ENCODE data around the gene AXIN2. TPM values are rescaled to one million over a fixed set of nuclear protein-coding genes. Genes with fewer than 3 reads are reported as not detected.

Gene AXIN2
- total and polyA plus RNA-seq, 5 experiments from 2014 or later, result 1.8 to 22.2 (median 6.7) TPM

GRCh38 chr17:65593092-65593854 lies 31.8 kb upstream of the AXIN2 start:
- peak overlapping the region in 7 of 10 donors; percentile 0 to 89 (median 65) for H3K27ac Mint-ChIP-seq
- no peaks in the 10 kb centered on the region for H3K36me3 Mint-ChIP-seq
- H3K27me3 Mint-ChIP-seq, result peaks cover 0 to 2% (median 0%) of the 10 kb centered on the region in 5 donors
- POLR2A ChIA-PET, result interaction anchor here (1.6 kb wide), 1 partner anchor 9 kb away, joined by 4 read pairs; no protein-coding TSS in a partner anchor
- DNase-seq (peak in 9 of 10 donors; percentile 22 to 71 (median 54)), ATAC-seq (peak; percentile 86 to 87)
- H3K4me1 Mint-ChIP-seq, result peaks cover 27 to 47% (median 35%) of the 10 kb centered on the region in 4 donors
- peak overlapping the region; percentile 77 to 93 (median 84) for H3K4me3 Mint-ChIP-seq
- no peaks in the 10 kb centered on the region for H3K9me3 Mint-ChIP-seq

GRCh38 chr17:65592125-65592965 lies 30.9 kb upstream of the AXIN2 start:
- no peaks in the 10 kb centered on the region for H3K36me3 Mint-ChIP-seq
- peaks cover 0 to 2% (median 0%) of the 10 kb centered on the region in 5 donors for H3K27me3 Mint-ChIP-seq
- peak overlapping the region in 9 of 10 donors; percentile 77 to 93 (median 85) for H3K4me3 Mint-ChIP-seq
- H3K9me3 Mint-ChIP-seq, result no peaks in the 10 kb centered on the region
- POLR2A ChIA-PET, result interaction anchor here (1.6 kb wide), 1 partner anchor 8 kb away, joined by 4 read pairs; no protein-coding TSS in a partner anchor
- ATAC-seq, result no peak
- H3K27ac Mint-ChIP-seq, result peak overlapping the region in 4 of 10 donors; percentile 20 to 81 (median 66)
- no peak for DNase-seq
- peaks cover 30 to 56% (median 42%) of the 10 kb centered on the region in 4 donors for H3K4me1 Mint-ChIP-seq

GRCh38 chr17:65589321-65589720 lies 27.9 kb upstream of the AXIN2 start:
- H3K27ac Mint-ChIP-seq, result peak overlapping the region in 3 of 10 donors; percentile 12 to 52 (median 38)
- H3K4me1 Mint-ChIP-seq, result peaks cover 41 to 63% (median 47%) of the 10 kb centered on the region in 4 donors
- no peak overlapping the region for H3K4me3 Mint-ChIP-seq
- H3K27me3 Mint-ChIP-seq, result peaks cover 0 to 2% (median 0%) of the 10 kb centered on the region in 5 donors
- ATAC-seq (no peak), DNase-seq (no peak)
- POLR2A ChIA-PET, result interaction anchor here (0.5 kb wide), 1 partner anchor 993 kb away, joined by 5 read pairs; no protein-coding TSS in a partner anchor
- H3K9me3 Mint-ChIP-seq, result no peaks in the 10 kb centered on the region
- H3K36me3 Mint-ChIP-seq, result no peaks in the 10 kb centered on the region

GRCh38 chr17:65588181-65588808 lies 26.8 kb upstream of the AXIN2 start:
- H3K27ac Mint-ChIP-seq, result no peak overlapping the region
- H3K36me3 Mint-ChIP-seq, result no peaks in the 10 kb centered on the region
- peaks cover 36 to 61% (median 43%) of the 10 kb centered on the region in 4 donors for H3K4me1 Mint-ChIP-seq
- H3K9me3 Mint-ChIP-seq, result no peaks in the 10 kb centered on the region
- no peaks in the 10 kb centered on the region for H3K27me3 Mint-ChIP-seq
- POLR2A ChIA-PET, result interaction anchor here (1.4 kb wide), 1 partner anchor 29 kb away, joined by 4 read pairs; no protein-coding TSS in a partner anchor
- H3K4me3 Mint-ChIP-seq, result peak overlapping the region in 1 of 10 donors; percentile 20
- peak in 1 of 10 donors; percentile 40 for DNase-seq
- no peak for ATAC-seq

GRCh38 chr17:65587534-65588180 lies 26.2 kb upstream of the AXIN2 start:
- ATAC-seq, result no peak
- Mint-ChIP-seq H3K4me3 (peak overlapping the region in 3 of 10 donors; percentile 5 to 43 (median 31)), H3K27ac (no peak overlapping the region), H3K36me3 (no peaks in the 10 kb centered on the region), H3K4me1 (peaks cover 30 to 55% (median 37%) of the 10 kb centered on the region in 4 donors), H3K9me3 (no peaks in the 10 kb centered on the region), H3K27me3 (no peaks in the 10 kb centered on the region)
- POLR2A ChIA-PET, result interaction anchor here (1.4 kb wide), 1 partner anchor 29 kb away, joined by 4 read pairs; no protein-coding TSS in a partner anchor
- peak in 1 of 10 donors; percentile 7 for DNase-seq

- H3K4me1 Mint-ChIP-seq, result peaks cover 29 to 52% (median 35%) of the 10 kb centered on the region in 4 donors
- H3K27ac Mint-ChIP-seq, result peak overlapping the region in 5 of 10 donors; percentile 17 to 75 (median 56)
These were observed 25.5 kb upstream of the AXIN2 start for GRCh38 chr17:65586899-65587298.

GRCh38 chr17:65584604-65585521 lies 23.4 kb upstream of the AXIN2 start:
- Mint-ChIP-seq H3K9me3 (no peaks in the 10 kb centered on the region), H3K27ac (peak overlapping the region in 5 of 10 donors; percentile 6 to 49 (median 42))

More at GRCh38 chr17:65586899-65587298, 25.5 kb upstream of the AXIN2 start:
- no peaks in the 10 kb centered on the region for H3K27me3 Mint-ChIP-seq
- H3K36me3 Mint-ChIP-seq, result no peaks in the 10 kb centered on the region
- peak overlapping the region in 3 of 10 donors; percentile 5 to 43 (median 31) for H3K4me3 Mint-ChIP-seq
- POLR2A ChIA-PET, result no interaction called here
- no peaks in the 10 kb centered on the region for H3K9me3 Mint-ChIP-seq
- ATAC-seq, result no peak
- no peak for DNase-seq

GRCh38 chr17:65583921-65584603 lies 22.6 kb upstream of the AXIN2 start:
- Mint-ChIP-seq H3K4me1 (peaks cover 29 to 46% (median 37%) of the 10 kb centered on the region in 4 donors), H3K27ac (peak overlapping the region in 5 of 10 donors; percentile 6 to 49 (median 42))

More at GRCh38 chr17:65584604-65585521, 23.4 kb upstream of the AXIN2 start:
- no peaks in the 10 kb centered on the region for H3K27me3 Mint-ChIP-seq
- peak overlapping the region in 5 of 10 donors; percentile 11 to 50 (median 38) for H3K4me3 Mint-ChIP-seq
- peaks cover 30 to 51% (median 38%) of the 10 kb centered on the region in 4 donors for H3K4me1 Mint-ChIP-seq
- POLR2A ChIA-PET, result interaction anchor here (0.5 to 1.5 kb wide), 2 partner anchors 8 to 23 kb away, joined by 3 to 4 read pairs; no protein-coding TSS in a partner anchor
- peak in 1 of 2 donors; percentile 73 for ATAC-seq
- no peaks in the 10 kb centered on the region for H3K36me3 Mint-ChIP-seq
- DNase-seq, result peak in 2 of 10 donors; percentile 29 to 36

GRCh38 chr17:65576939-65577338 lies 15.5 kb upstream of the AXIN2 start:
- ATAC-seq (no peak), DNase-seq (no peak)
- POLR2A ChIA-PET, result no interaction called here
- Mint-ChIP-seq H3K27ac (peak overlapping the region in 2 of 10 donors; percentile 43 to 51), H3K4me3 (no peak overlapping the region), H3K27me3 (no peaks in the 10 kb centered on the region), H3K36me3 (no peaks in the 10 kb centered on the region), H3K9me3 (no peaks in the 10 kb centered on the region), H3K4me1 (peaks cover 0 to 10% (median 3%) of the 10 kb centered on the region in 4 donors)

More at GRCh38 chr17:65583921-65584603, 22.6 kb upstream of the AXIN2 start:
- ATAC-seq (no peak), DNase-seq (no peak)
- POLR2A ChIA-PET, result interaction anchor here (0.5 to 1.5 kb wide), 2 partner anchors 9 to 20 kb away, joined by 3 to 4 read pairs; no protein-coding TSS in a partner anchor
- H3K4me3 Mint-ChIP-seq, result peak overlapping the region in 6 of 10 donors; percentile 11 to 50 (median 38)
- no peaks in the 10 kb centered on the region for H3K36me3 Mint-ChIP-seq
- H3K9me3 Mint-ChIP-seq, result no peaks in the 10 kb centered on the region
- no peaks in the 10 kb centered on the region for H3K27me3 Mint-ChIP-seq

- POLR2A ChIA-PET, result no interaction called here
- no peak for ATAC-seq
- H3K4me3 Mint-ChIP-seq, result no peak overlapping the region
- H3K4me1 Mint-ChIP-seq, result peaks cover 0 to 12% (median 10%) of the 10 kb centered on the region in 4 donors
- no peaks in the 10 kb centered on the region for H3K36me3 Mint-ChIP-seq
- H3K27me3 Mint-ChIP-seq, result peaks cover 0 to 3% (median 0%) of the 10 kb centered on the region in 5 donors
- DNase-seq, result no peak
- no peak overlapping the region for H3K27ac Mint-ChIP-seq
- H3K9me3 Mint-ChIP-seq, result no peaks in the 10 kb centered on the region
These were observed 11.8 kb upstream of the AXIN2 start for GRCh38 chr17:65573282-65573602.

Data from naive thymus-derived CD8-positive, alpha-beta T cell (primary cell).